DMS79 treated with DMSO at 0.1 percent for 48 hours (cell line): ENCODE measurements around the gene COP1.
"Not testable (repeated sequence)": the region's sequence is repeated elsewhere in the genome, so short reads cannot be mapped to it uniquely, and the experiment has no call there.

Experiments used
- DNase-seq: peaks from one replicate; lab custom pipeline; 2025; lab: John Stamatoyannopoulos, UW

The COP1 gene

DNA sequence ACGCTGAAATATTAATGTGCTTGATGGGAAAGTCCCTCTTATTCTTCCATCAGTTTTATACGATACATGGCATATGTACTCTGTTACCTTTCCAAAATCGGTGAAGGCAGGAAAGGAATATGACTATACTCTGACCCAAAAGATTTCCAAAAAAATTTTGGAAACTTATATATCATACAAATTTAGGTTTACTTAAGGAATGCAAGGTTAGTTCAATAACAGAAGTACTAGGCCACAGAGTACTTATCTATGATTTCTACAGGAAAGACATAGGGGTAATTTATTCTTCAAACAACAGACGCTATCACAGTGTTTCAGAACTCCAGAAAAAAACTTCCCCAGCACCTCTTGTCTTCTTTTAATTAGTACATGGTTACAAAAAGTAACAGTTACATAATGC, 84.8 kb downstream of the COP1 start:
- no peak for DNase-seq

DNA sequence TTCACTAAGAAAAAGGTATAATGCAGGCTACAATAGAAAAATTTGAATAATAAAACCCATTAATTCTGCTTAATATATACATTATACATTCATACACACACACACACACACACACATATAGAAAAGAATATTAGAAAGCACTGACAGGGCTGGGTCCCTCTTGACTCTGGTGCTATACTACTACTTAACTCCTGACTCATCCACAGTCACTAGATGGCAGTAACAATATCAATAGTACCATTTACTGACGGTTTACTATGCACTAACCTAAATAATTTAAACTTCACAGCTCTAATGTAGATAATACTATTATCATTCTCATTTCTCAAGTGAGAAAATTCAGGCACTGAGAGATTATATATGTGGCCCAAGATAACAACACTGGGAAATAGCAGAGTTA, 87.5 kb downstream of the COP1 start:
- no peak for DNase-seq

DNA sequence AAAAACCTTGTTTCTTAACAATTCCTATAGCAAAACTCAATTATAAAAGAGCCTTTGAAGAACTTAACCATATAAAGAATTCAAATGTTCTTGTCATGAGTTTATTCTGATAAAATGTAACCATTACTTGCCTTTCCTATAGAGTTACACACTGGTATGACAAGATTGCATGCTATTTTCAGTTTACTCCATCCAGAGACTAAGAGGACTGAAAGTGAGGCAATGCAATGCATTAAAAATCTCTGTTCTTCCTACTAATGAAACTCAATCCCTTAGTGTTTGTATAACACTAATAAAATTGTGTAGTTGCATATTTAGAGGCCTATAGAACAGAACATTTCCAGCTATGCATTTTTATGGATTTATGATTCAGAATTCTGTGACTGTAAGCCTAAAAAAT, 88.1 kb downstream of the COP1 start:
- DNase-seq = no peak

DNA sequence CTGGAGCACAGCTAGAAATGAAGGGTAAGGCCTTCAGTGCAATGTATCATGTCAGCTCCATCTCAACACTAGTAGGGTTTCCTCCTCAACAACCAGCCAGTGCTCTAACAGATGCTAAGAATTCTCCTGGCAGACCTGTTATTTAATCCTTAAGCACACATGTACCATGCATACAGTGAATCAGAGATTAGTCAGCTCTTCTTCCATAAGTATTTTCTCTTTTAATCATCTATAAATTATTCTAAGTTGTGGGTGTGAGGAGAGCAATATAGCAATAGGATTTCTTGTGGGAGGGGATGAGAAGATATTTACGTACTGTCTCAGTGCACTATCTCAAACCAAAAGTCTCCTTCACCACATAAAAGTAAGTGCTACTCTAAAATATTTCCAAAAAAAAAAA, 95.3 kb downstream of the COP1 start:
- no peak for DNase-seq

DNA sequence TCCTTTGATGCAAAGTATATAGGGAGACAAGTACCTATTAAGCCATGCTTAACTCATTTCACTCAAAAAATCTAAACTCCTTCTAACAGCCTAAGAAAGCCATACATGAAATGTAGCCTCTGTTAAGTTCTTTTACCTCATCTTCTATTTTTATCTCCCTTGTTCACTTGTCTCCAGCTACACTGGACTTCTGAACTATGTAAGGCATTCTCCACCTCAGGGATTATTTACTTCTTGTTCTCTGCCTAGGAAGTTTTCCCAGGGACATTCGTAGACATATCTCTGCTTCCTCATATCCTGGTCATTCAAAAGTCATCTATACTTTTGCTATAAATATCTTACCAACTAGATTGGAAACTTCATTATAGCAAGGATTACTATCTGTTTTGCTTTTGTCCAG, 96.9 kb downstream of the COP1 start:
- no peak for DNase-seq

DNA sequence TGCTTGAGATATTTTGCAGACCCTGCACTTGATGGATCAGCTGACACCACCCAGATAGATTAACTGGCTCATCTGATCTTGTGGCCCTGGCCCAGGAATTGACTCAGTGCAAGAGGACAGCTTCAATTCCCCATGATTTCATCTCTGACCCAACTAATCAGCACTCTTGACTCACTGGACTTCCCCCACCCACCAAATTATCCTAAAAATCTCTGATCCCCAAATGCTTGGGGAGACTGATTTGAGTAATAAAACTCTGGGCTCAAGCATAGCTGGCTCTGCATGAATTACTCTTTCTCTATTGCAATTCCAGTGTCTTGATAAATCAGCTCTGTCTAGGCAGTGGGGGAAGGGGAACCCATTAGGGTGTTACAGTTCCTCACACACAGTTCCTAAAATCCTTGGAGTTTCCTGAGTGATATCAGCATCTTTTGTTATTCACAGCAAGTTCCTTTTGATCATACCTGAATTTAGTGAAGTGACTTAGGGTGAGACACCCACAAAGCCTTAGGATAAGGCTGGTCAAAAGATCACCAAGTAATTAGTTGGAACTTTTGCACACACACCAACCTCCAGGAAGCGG, 104.2 kb downstream of the COP1 start:
- DNase-seq = no peak

DNA sequence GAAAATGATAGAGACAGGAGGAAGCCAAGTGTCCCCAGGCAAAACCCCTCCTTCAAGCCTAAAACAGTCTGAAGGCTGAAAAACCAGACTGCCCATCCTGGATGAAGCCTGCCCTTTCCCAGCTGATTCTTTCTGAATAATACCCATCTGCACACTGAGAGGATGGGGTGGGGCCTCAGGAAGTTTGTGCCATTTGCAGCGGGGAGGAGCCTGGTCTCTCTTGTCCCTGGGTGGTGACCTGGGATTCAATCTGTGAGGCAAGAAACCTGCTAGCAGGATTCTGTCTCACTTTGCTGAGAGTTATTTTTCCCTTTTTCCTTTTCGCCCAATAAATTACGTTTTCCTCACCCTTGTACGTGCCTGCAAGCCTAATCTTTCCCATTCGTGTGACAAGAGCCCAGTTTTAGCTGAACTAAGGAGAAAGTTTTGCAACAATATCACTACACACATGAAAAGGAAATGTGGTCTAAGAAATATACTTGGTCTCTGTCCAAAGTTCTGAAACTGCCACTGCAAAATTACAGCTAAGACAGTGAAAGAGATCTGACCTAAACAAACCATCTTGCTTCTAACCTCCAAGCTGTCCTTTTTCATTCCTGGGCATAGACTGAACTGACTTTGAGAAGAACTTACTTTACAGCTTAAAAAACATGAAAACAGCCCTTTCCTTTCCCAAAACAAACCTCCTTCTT, 105.0 kb downstream of the COP1 start:
- no peak for DNase-seq

DNA sequence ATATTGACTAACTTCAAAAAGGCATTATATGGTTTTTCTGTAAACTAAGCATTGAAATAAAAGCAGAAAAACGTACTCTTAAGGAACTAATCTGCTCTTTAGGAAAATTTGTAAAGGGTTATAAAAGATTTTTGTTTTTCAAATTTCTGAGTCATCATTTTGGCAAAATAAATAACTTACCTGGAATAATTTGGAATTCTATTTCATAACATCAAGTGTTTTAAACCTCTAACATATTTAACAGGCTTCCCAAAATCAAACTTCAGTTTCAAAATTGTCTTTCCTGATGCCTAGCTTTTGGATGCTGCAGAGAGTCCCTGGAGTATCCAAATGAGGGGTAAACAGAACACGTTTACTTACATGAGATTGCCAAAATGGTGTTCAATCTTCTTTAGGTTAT, 108.5 kb downstream of the COP1 start:
- no peak for DNase-seq

DNA sequence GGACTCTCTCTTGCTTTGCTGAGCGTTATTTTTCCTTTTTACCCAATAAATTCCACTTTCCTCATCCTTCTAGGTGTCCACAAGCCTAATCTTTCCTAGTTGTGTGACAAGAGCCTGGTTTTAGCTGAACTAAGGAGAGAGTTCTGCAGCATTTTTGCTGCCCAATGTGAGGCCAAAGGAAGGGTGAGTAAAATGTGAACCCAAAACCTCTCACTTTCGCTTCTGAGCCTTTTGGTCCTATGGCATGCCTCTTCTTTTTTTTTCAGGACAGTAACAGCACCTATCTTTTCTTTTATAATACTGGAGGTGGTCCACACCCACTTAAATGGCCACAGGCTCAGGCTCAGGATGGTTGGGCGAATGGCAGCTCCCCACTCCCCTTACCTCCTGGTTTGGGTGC, 111.1 kb downstream of the COP1 start:
- DNase-seq = no peak

DNA sequence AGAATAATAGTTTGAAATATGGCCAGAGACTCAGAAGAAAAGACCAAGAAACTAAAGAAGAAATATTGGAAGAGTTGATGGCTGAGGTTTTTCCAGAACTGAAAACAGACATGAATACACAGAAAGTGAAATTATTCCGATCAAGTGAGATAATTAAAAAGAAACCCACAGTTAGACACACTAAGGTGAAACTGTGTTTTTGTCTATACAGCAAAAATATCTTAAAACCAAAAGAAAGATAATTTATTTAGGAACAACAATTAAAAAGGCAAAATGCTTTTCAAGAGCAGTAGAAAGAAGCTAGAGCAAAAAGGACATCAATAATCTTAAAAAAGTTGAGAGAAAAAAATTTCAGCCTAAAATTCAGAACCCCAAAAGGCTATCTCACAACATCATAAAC, 116.3 kb downstream of the COP1 start:
- DNase-seq = no peak

DNA sequence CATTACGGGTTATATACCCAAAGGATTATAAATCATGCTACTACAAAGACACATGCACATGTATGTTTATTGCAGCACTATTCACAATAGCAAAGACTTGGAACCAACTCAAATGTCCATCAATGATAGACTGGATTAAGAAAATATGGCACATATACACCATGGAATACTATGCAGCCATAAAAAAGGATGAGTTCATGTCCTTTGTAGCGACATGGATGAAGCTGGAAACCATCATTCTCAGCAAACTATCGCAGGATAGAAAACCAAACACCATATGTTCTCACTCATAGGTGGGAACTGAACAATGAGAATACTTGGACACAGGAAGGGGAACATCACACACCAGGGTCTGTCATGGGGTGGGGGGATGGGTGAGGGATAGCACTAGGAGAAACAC, 119.3 kb downstream of the COP1 start:
- not testable (repeated sequence) for DNase-seq

DNA sequence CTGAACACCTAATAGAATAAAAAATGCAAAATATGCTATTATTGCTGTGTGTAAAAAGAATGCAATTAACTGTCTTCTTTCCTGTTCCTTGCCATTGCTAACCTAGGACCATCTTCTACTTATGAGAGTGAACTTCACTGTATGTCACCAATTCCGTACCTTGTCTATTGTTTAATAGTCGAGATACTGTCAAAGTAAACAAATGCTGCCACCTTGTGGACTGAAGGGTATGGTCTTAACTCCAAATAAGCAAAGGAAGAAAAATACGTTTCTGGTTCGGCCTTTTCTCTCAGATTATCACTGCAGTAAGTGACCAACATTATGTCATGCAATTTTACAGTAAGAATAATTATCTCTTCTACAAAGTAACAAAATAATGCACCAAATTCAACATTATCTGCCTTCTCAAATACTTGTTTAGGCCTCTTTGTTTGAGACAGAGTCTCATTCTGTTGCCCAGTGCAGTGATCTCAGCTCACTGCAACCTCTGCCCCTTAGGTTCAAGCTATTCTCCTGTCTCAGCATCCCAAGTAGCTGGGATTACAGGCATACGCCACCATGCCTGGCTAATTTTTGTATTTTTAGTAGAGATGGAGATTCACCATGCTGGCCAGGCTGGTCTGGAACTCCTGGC, 133.4 kb downstream of the COP1 start:
- no peak for DNase-seq

DNA sequence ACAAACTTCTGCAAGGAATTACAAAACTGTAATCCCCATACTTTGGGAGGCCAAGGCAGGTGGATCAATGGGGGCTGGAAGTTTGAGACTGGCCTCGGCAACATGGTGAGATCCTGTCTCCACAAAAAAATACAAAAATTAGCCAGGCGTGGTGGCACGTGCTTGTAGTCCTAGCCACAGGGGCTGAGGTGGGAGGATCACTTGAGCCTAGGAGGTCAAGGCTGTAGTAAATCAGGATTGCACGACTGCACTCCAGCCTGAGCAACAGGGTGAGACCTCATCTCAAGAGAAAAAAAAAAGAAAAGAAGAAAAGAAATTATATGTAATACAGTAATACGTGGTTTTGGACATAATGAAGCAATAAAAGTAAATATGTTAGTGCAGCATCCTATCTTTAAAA, 138.2 kb downstream of the COP1 start:
- no peak for DNase-seq

DNA sequence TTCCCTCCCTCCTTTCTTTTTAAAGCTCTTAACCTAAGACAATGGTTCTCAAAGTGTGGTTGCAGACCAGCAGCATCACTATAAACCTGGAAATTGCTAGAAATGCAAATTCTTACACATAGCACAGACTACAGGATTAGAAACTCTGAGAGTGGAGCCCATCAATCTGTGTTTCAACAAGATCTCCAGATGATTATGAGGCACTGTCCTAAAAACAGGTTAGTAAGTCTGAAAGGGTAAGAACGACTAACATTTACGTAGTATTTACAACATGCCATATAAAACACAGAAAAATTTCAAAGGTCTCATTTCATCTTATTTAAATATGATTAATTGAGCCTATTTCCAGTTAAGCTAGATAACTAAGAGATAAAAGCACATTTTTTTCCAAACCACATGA, 138.8 kb downstream of the COP1 start:
- no peak for DNase-seq

DNA sequence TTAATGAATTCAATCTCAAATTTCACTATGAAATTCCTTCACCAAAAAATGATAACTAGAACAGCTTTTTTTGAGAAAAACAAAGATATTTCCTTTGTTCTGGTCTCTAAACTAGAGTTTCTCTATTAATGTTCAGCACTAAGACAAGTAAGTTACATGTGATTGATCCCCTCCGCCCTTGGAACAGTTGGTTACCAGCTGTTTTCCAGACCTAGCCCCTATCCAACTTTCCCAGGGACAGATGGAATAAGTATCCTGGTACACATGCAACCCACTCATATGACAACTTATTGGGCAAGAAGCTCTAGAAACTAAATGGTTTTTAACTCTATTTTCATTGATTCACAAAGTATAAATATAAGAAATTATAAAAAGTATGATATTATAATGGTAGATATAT, 140.4 kb downstream of the COP1 start:
- DNase-seq = no peak

DNA sequence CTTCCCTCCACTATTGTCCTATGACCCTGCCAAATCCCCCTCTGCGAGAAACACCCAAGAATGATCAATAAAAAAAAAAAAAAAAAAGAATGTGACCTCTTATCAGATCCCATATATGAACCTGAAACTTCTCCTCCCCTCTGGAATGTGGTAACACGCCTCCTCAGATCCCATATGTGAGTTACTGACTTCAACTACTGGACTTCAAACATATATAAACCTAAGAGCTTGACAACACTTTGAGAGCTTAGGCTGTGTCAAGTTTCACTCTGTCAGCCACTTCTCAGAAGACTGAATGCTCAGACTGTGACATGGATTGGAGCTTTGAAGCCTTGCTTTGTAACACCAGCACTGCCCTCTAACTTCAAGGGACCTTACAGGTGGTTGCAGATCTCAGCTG, 148.4 kb downstream of the COP1 start:
- DNase-seq = no peak

DNA sequence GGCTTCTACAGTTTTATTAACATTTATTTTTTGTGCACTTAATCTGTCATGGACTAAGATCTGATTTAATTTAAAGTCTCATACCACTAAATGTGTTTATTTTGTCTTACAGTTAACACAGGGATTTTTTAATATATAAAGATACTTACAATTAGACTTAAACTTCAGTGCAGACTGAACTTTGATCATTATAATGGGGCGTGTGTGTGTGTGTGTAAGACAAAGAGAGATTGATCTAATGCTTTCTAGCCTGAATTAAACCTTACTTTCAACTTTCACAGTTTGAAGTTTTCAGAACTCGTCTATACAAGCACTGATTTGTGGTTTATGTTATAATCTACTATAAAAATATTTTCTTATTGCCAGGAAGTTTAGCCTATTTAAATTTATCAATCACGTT, 150.8 kb downstream of the COP1 start:
- no peak for DNase-seq

DNA sequence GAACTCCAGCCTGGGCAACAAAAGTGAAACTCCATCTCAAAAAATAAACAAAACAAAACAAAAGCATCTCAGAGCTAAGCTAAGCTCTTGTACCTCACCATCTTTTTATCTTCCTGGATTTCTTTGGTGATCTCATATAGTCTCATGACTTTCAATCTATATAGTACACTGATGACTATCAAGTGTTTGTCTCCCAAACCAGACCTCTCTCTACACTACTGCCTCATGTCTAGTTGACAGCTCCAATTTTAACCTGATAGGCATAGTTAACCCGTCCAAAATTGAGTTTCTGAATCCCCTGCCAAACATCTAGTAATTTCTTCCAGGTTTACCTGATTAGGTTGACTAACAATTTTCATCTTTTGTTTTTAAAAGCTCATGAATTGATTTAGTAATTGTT, 151.7 kb downstream of the COP1 start:
- no peak for DNase-seq

DNA sequence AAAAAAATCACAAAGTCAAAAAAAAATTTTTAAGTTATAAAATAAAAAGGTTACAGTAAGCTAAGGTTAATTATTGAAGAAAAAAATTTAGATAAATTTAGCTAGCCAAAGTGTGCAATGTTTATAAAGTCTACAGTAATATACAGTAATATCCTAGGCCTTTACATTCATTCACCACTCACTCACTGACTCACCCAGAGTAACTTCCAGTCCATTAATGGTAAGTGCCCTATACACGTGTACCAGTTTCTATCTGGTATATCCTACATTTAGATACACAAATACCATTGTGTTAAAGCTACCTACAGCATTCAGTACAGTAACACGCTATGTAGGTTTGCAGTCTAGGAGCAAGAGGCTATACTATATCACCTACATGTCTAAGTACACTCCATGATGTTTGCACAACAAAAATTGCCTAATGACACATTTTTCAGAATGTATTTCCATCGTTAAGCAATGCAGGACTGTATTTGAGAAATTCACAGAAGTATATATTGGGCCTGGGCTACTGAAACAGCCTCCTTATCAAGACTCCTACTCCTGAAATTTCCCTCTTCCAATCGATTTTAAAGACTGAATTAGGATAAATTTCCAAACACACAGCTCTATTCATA, 155.1 kb downstream of the COP1 start:
- DNase-seq = no peak

DNA sequence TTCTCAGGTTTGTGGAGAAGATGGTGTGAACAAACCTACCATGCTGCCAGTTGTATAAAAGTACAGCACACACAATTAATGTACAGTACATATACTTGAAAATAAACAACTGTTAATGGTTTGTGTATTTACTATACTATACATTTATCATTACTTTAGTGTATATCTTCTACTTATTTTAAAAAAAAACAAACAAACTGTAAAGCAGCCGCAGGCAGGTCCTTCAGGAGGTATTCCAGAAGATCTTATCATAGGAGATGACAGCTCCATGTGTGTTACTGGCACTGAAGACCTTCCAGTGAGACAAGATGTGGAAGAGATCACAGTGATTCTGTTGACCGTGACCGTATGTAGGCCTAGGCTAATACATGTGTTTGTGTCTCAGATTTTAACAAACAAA, 155.7 kb downstream of the COP1 start:
- no peak for DNase-seq

DNA sequence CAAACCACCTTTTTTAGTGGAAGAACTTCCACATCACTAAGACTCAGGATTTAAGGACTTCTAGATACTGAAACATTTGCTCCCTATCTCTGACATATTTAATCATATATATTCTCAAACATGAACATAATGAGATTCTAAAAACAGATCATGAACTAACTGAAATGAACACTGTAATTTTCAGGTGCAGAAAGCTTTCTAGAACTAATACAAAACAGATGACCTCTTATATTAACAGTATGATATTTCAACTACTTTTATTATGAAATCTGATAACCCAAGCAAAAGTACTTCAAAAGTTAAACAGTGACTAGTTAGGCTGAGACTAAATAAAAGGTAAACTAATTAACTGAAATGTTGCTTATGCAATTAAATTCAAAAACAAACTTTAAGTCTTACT, 157.5 kb downstream of the COP1 start:
- DNase-seq = no peak

DNA sequence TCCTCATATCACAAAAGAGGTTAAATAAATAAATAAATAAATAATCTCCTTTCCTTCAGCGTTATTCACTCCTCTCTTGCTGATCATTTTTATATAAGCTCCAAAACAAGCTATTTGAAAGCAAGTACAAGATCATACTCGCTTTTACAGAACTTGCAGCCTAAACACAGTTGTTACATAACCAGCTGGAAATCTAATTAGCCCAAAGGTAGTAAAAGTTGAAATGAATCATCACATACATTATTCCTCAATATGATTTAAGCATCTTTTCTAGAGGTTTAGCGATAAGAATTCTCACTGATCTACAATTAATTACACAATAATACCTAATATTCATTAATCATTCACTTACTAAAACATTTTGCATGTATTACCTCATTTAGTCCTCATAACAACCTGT, 160.2 kb downstream of the COP1 start:
- no peak for DNase-seq

DNA sequence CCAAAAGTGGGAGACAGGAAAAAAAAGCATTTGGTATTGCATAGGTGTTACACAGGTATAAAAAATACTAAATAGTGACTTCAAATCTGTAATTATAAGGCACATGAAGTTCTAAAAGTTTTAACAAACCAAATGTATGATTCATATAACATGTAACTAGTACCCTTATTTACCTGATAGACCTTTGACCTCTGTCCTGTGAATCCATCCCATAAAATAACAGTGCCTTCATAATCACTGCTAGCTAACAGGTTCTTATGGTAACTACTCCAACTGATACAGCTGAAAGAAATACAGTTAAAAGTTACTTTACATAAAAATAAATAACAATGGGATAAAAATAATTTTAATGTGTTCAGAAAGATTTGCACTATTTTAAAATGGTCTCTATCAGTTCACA, 163.5 kb downstream of the COP1 start:
- DNase-seq = no peak

DNA sequence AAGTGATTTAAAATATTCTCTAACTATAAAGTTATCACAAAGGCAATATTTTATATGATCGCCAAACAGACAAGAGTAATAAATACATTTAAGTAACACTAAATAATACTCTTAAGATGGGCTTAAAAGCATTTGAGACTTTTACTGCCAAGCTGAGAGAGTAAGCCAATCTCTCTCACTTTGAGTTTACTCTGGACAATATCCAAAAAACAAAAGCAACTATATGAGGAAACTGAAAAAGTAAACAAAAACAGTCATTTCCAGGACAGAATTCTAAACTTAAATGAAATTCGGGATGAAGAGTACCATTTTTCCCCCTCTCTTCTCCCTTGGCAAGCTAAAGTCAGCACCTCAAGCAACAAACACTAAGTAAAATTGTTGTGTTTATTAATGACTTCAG, 173.2 kb downstream of the COP1 start:
- DNase-seq = no peak
